Fibroblast of lung (primary cell): Measurements from ENCODE around the gene EDA. TPM values are rescaled to one million over a fixed set of nuclear protein-coding genes. Genes with fewer than 3 reads are reported as not detected.

Source experiments
- DNase-seq, 2 donors: peaks; one replicate each; pipeline versions ENCODE4 v3.0.0 to v3.0.0-alpha.2; 2010; ENCODE audit warnings: low read depth in 2 of 2
- H2AFZ ChIP-seq: 2 replicates; pipeline ENCODE4 v1.5.1; 2012; ENCODE audit warnings: low read length, control low read depth, inconsistent platforms
- H3K27ac ChIP-seq: 2 replicates; pipeline ENCODE4 v1.5.1; 2011; ENCODE audit warnings: low read length, control low read depth; ENCODE audit not compliant: insufficient read depth
- H3K27me3 ChIP-seq: 2 replicates; pipeline ENCODE4 v1.5.1; 2011; ENCODE audit warnings: mild to moderate bottlenecking, low read length; ENCODE audit not compliant: control insufficient read depth, insufficient read depth
- H3K36me3 ChIP-seq: 2 replicates; pipeline ENCODE4 v1.5.1; 2011; ENCODE audit warnings: low read length; ENCODE audit not compliant: control insufficient read depth, insufficient read depth
- H3K4me1 ChIP-seq: 2 replicates; pipeline ENCODE4 v1.5.1; 2011; ENCODE audit warnings: low read length; ENCODE audit not compliant: control insufficient read depth, insufficient read depth; ENCODE audit errors: extremely low read depth
- H3K4me2 ChIP-seq: 2 replicates; pipeline ENCODE4 v1.5.1; 2011; ENCODE audit warnings: low read length, control low read depth; ENCODE audit not compliant: insufficient read depth; ENCODE audit errors: extremely low read depth
- H3K4me3 ChIP-seq, 4 experiments: fragments of 200-600 bp in 1 of 4; sonication (generic) in 1 of 4; replicated peaks in 1 of 4; 2 replicates each; pipeline ENCODE4 v1.5.1; 2011 to 2016; ENCODE audit warnings: low read length in 4 of 4, low read depth in 3 of 4, mild to moderate bottlenecking in 3 of 4, control low read depth in 2 of 4, inconsistent platforms in 1 of 4, mixed read lengths in 1 of 4; ENCODE audit not compliant: insufficient read depth in 1 of 4; ENCODE audit errors: control extremely low read depth in 1 of 4
- H3K79me2 ChIP-seq: 2 replicates; pipeline ENCODE4 v1.5.1; 2012; ENCODE audit warnings: mild to moderate bottlenecking, low read length, inconsistent platforms; ENCODE audit not compliant: control insufficient read depth, insufficient read depth
- H3K9ac ChIP-seq: 2 replicates; pipeline ENCODE4 v1.5.1; 2011; ENCODE audit warnings: mild to moderate bottlenecking, low read length, control low read depth; ENCODE audit not compliant: insufficient read depth
- H3K9me3 ChIP-seq: 2 replicates; pipeline ENCODE4 v1.5.1; 2012; ENCODE audit warnings: low read depth, low read length; ENCODE audit not compliant: control insufficient read depth, insufficient read depth
- H4K20me1 ChIP-seq: 2 replicates; pipeline ENCODE4 v1.5.1; 2011; ENCODE audit warnings: low read length; ENCODE audit not compliant: control insufficient read depth, insufficient read depth; ENCODE audit errors: extremely low read depth
- EZH2 ChIP-seq: IDR thresholded peaks from 2 replicates; pipeline ENCODE4 v1.5.1; 2012; ENCODE audit warnings: low read length, control low read depth, mild to moderate bottlenecking; ENCODE audit errors: missing control alignments
- polyA plus RNA-seq, 2 donors: library from polyadenylated mRNA; depleted of rRNA in 1 of 2; stranded (reverse) in 1 of 2; unstranded in 1 of 2; fragments of >200 nt; gene quantifications; 2 replicates each; pipeline ENCODE4 v1.2.1, GENCODE V29; 2011 to 2012; ENCODE audit warnings: missing spikeins in 1 of 2
- total RNA-seq: library from RNA; depleted of rRNA; stranded (reverse); fragments of >200 nt; gene quantifications from 2 replicates; pipeline ENCODE4 v1.2.1, GENCODE V29; 2014
- TF ChIP-seq, protein P1 (sequence below), 2 donors: IDR thresholded peaks in 1 of 2; conservative IDR thresholded peaks in 1 of 2; 1 replicate in 1 of 2; 2 replicates in 1 of 2; pipeline ENCODE4 v1.5.1; 2011 to 2012; ENCODE audit warnings: low read length in 2 of 2, control low read depth in 1 of 2, inconsistent platforms in 1 of 2, low read depth in 1 of 2, mild to moderate bottlenecking in 1 of 2

Gene EDA
- total and polyA plus RNA-seq, 2 donors (not counting 1 experiment from before 2014, with no cell fraction given) = 0.17 to 0.20 TPM

DNA sequence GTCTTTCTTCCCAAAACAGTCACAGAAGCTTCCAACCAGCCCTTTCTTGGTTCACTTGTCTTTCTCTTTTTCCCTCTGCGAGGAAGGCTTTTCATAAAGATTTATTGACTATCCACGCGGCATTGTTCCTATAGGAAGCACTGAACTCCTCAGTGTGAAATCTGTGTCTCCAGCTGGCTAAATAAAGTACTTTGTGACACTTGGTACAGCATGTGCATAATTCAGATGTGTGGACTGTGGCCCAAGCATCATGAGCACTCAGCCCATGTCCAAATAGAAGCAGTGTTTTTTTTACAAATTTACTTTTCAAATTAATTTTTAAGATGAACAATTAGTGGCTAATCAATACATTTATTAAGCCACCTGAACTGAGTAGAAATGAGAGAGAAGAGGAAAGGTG, 146.4 kb downstream of the EDA start:
- H3K36me3 ChIP-seq = no peaks in the 10 kb centered on the region
- DNase-seq = no peak

DNA sequence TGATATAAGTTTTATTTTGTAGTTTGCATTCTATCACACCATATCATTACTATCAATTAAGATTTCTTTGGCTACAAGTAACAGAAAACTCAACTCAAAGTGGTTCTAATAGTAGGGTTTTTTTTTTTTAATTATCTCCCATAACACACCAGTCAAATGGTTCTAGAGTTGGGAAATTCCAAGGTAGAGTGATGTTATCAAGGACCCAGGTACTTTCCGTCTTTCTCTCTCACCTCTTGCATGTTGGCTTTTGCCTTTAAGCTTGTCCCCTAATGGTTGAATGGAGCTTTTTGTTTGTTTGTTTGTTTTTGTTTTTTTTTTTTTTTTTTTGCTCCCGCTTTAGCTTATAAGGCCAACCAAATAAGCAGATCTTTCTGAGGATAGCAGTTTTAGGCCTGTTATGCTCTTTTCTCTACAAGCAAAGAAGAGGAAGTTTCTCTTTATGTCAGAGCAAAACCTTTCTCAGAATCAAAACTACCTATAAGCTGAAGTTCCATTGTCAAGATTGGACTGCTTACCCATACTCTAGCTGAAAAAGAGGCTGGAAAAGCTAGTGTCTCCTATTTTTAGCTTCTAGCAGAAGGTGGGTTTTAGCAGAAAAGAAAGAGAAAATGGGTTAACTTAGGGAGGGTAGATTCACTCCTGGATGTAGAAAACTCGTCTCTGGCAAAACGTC, 177.5 kb downstream of the EDA start:
- Histone ChIP-seq H3K9me3 (no peaks in the 10 kb centered on the region), H3K9ac (no peak overlapping the region), H3K27me3 (no peaks in the 10 kb centered on the region), H3K4me2 (no peak overlapping the region), H3K36me3 (no peaks in the 10 kb centered on the region), H3K4me3 (no peak overlapping the region), H3K27ac (no peak overlapping the region), H4K20me1 (no peaks in the 10 kb centered on the region), H3K4me1 (no peaks in the 10 kb centered on the region), H3K79me2 (no peaks in the 10 kb centered on the region), H2AFZ (no peak overlapping the region)
- TF ChIP-seq, protein P1, sequence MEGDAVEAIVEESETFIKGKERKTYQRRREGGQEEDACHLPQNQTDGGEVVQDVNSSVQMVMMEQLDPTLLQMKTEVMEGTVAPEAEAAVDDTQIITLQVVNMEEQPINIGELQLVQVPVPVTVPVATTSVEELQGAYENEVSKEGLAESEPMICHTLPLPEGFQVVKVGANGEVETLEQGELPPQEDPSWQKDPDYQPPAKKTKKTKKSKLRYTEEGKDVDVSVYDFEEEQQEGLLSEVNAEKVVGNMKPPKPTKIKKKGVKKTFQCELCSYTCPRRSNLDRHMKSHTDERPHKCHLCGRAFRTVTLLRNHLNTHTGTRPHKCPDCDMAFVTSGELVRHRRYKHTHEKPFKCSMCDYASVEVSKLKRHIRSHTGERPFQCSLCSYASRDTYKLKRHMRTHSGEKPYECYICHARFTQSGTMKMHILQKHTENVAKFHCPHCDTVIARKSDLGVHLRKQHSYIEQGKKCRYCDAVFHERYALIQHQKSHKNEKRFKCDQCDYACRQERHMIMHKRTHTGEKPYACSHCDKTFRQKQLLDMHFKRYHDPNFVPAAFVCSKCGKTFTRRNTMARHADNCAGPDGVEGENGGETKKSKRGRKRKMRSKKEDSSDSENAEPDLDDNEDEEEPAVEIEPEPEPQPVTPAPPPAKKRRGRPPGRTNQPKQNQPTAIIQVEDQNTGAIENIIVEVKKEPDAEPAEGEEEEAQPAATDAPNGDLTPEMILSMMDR (conservative IDR thresholded peaks at IDR 0.05 in 1 of 2, IDR thresholded peaks at IDR 0.05 in 1 of 2; ENCODE audit: low read depth in 1 of 2, low read length in 2 of 2) = no peak
- no peak for TF ChIP-seq EZH2
- no peak for DNase-seq

More for the DNA sequence above, 146.4 kb downstream of the EDA start:
- Histone ChIP-seq H3K79me2 (no peaks in the 10 kb centered on the region), H3K4me2 (no peak overlapping the region), H3K27ac (no peak overlapping the region), H4K20me1 (no peaks in the 10 kb centered on the region), H3K9me3 (no peaks in the 10 kb centered on the region), H2AFZ (no peak overlapping the region), H3K27me3 (no peaks in the 10 kb centered on the region), H3K9ac (no peak overlapping the region), H3K4me1 (no peaks in the 10 kb centered on the region), H3K4me3 (no peak overlapping the region)
- no peak for TF ChIP-seq EZH2
- TF ChIP-seq, protein P1 (conservative IDR thresholded peaks at IDR 0.05 in 1 of 2, IDR thresholded peaks at IDR 0.05 in 1 of 2; ENCODE audit: low read depth in 1 of 2, low read length in 2 of 2) = no peak

DNA sequence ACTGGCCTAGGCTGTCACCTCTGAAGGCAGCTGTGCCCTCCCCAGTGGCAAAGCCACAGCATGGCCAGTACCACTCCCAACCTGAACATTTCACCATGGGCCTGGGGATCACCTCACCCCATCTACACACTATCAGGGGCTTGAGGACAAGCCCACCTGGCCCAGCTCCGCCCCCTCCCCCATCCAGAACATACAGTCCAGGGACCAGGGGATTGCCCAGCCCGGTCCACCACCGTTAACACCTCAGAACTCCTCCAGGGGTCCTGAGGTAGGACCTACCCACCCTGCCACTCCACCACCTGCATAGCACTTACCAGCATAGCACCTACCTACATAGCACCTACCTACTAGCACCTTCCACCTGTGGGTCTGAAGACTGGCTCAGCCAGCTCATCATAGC, 179.8 kb downstream of the EDA start:
- H3K36me3 ChIP-seq = no peaks in the 10 kb centered on the region
- no peak overlapping the region for H3K9ac ChIP-seq

More for the DNA sequence above, 179.8 kb downstream of the EDA start:
- Histone ChIP-seq H3K27ac (no peak overlapping the region), H2AFZ (no peak overlapping the region), H3K79me2 (no peaks in the 10 kb centered on the region), H3K4me3 (no peak overlapping the region), H3K9me3 (no peaks in the 10 kb centered on the region), H3K27me3 (no peaks in the 10 kb centered on the region), H3K4me1 (no peaks in the 10 kb centered on the region), H3K4me2 (no peak overlapping the region), H4K20me1 (no peaks in the 10 kb centered on the region)
- no peak for DNase-seq
- no peak for TF ChIP-seq EZH2
- TF ChIP-seq, protein P1 (conservative IDR thresholded peaks at IDR 0.05 in 1 of 2, IDR thresholded peaks at IDR 0.05 in 1 of 2; ENCODE audit: low read depth in 1 of 2, low read length in 2 of 2) = no peak
